ENCODE measurements around the gene SREBF1.

GRCh38 chr17:17767887-17768418 is 68.8 kb downstream of the SREBF1 start:
- TF ChIP-seq BHLHE40 (IDR thresholded peaks at IDR 0.05; ENCODE audit: low read depth, low read length) (no peak), CTCF (conservative IDR thresholded peaks at IDR 0.05; ENCODE audit: low read depth, low read length) (no peak), MAZ (IDR thresholded peaks at IDR 0.05; ENCODE audit: borderline replicate concordance, low read depth, low read length) (no peak), POLR2A (IDR thresholded peaks at IDR 0.05; ENCODE audit: low read depth, low read length) (no peak), RFX5 (IDR thresholded peaks at IDR 0.05; ENCODE audit: low read depth, low read length) (no peak), FOS (IDR thresholded peaks at IDR 0.05; ENCODE audit: low read depth, low read length) (no peak), ELK1 (IDR thresholded peaks at IDR 0.05; ENCODE audit: borderline replicate concordance, low read depth, low read length) (no peak), MAFK (IDR thresholded peaks at IDR 0.05; ENCODE audit: low read depth, low read length) (no peak), RAD21 (IDR thresholded peaks at IDR 0.05; ENCODE audit: low read length) (no peak), USF2 (IDR thresholded peaks at IDR 0.05; ENCODE audit: low read depth, low read length) (no peak)

Measured in IMR-90 (cell line).